NT2/D1 (cell line): Measurements from ENCODE around the gene GFPT1.

Experiments
- DNase-seq: peaks from one replicate; pipeline ENCODE4 v3.0.0-alpha.2; 2011; ENCODE audit warnings: low read depth, low spot score
- H3K27me3 ChIP-seq: 2 replicates; pipeline ENCODE4 v1.6.0; 2011; ENCODE audit warnings: mild to moderate bottlenecking; ENCODE audit not compliant: insufficient read length, insufficient read depth
- H3K36me3 ChIP-seq: 2 replicates; pipeline ENCODE4 v1.6.1; 2011; ENCODE audit warnings: mild to moderate bottlenecking, low read length, mixed read lengths; ENCODE audit not compliant: insufficient read depth, insufficient read length
- H3K4me1 ChIP-seq: 2 replicates; pipeline ENCODE4 v1.5.1; 2011; ENCODE audit not compliant: insufficient read depth, insufficient read length
- H3K4me3 ChIP-seq: 2 replicates; pipeline ENCODE4 v1.5.1; 2011; ENCODE audit warnings: low read depth; ENCODE audit not compliant: insufficient read length
- H3K9ac ChIP-seq: 2 replicates; pipeline ENCODE4 v1.6.0; 2011; ENCODE audit warnings: low read depth; ENCODE audit not compliant: insufficient read length
- H3K9me3 ChIP-seq: 2 replicates; pipeline ENCODE4 v1.5.1; 2011; ENCODE audit warnings: mild to moderate bottlenecking, low read length; ENCODE audit not compliant: insufficient read depth
- SUZ12 ChIP-seq: IDR thresholded peaks from 2 replicates; pipeline ENCODE4 v1.6.1; 2011; ENCODE audit not compliant: insufficient read length, insufficient read depth; ENCODE audit errors: extremely low read depth
- YY1 ChIP-seq: IDR thresholded peaks from 2 replicates; pipeline ENCODE4 v1.6.1; 2011; ENCODE audit not compliant: insufficient read length, insufficient read depth
- ZNF274 ChIP-seq: IDR thresholded peaks from 2 replicates; pipeline ENCODE4 v1.6.1; 2011; ENCODE audit warnings: mild to moderate bottlenecking, low read depth, low read length

Gene GFPT1

GRCh38 chr2:69315160-69315761 is 71.8 kb downstream of the GFPT1 start:
- Histone ChIP-seq H3K27me3 (no peaks in the 10 kb centered on the region), H3K4me3 (no peak overlapping the region), H3K9me3 (0 out of 2 replicates have a peak, but pooled peaks cover 8% of the 10 kb centered on the region), H3K4me1 (no peaks in the 10 kb centered on the region), H3K36me3 (no peaks in the 10 kb centered on the region), H3K9ac (no peak overlapping the region)
- TF ChIP-seq YY1 (no peak), ZNF274 (no peak), SUZ12 (no peak)
- no peak for DNase-seq

GRCh38 chr2:69311024-69311416 is 76.0 kb downstream of the GFPT1 start:
- no peak overlapping the region for H3K9ac ChIP-seq
- DNase-seq, result no peak
- no peak for TF ChIP-seq YY1
- no peak for TF ChIP-seq SUZ12
- no peak for TF ChIP-seq ZNF274
- H3K4me1 ChIP-seq, result no peaks in the 10 kb centered on the region
- H3K9me3 ChIP-seq, result 0 out of 2 replicates have a peak, but pooled peaks cover 8% of the 10 kb centered on the region
- H3K36me3 ChIP-seq, result no peaks in the 10 kb centered on the region
- peaks cover 15% of the 10 kb centered on the region for H3K27me3 ChIP-seq
- no peak overlapping the region for H3K4me3 ChIP-seq

- DNase-seq, result no peak
- H3K4me3 ChIP-seq, result no peak overlapping the region
- TF ChIP-seq YY1, result no peak
- no peak for TF ChIP-seq ZNF274
- TF ChIP-seq SUZ12, result no peak
- no peaks in the 10 kb centered on the region for H3K4me1 ChIP-seq
- H3K36me3 ChIP-seq, result no peaks in the 10 kb centered on the region
- H3K9me3 ChIP-seq, result 0 out of 2 replicates have a peak, but pooled peaks cover 8% of the 10 kb centered on the region
- no peak overlapping the region for H3K9ac ChIP-seq
- peaks cover 21% of the 10 kb centered on the region for H3K27me3 ChIP-seq
Measured at GRCh38 chr2:69310111-69311023, 76.7 kb downstream of the GFPT1 start.

GRCh38 chr2:69309351-69310110 is 77.5 kb downstream of the GFPT1 start:
- H3K4me3 ChIP-seq, result no peak overlapping the region
- no peak overlapping the region for H3K9ac ChIP-seq
- TF ChIP-seq ZNF274 (no peak), YY1 (no peak), SUZ12 (no peak)
- peaks cover 25% of the 10 kb centered on the region for H3K27me3 ChIP-seq
- H3K36me3 ChIP-seq, result no peaks in the 10 kb centered on the region
- no peak for DNase-seq
- 0 out of 2 replicates have a peak, but pooled peaks cover 8% of the 10 kb centered on the region for H3K9me3 ChIP-seq
- H3K4me1 ChIP-seq, result no peaks in the 10 kb centered on the region

- no peak overlapping the region for H3K4me3 ChIP-seq
- H3K27me3 ChIP-seq, result peaks cover 34% of the 10 kb centered on the region
- TF ChIP-seq ZNF274, result no peak
- TF ChIP-seq SUZ12, result no peak
- no peak for TF ChIP-seq YY1
- no peaks in the 10 kb centered on the region for H3K36me3 ChIP-seq
- H3K9me3 ChIP-seq, result peaks cover 15% of the 10 kb centered on the region
- H3K4me1 ChIP-seq, result no peaks in the 10 kb centered on the region
- no peak for DNase-seq
- H3K9ac ChIP-seq, result no peak overlapping the region
Measured at GRCh38 chr2:69308338-69308737, 78.7 kb downstream of the GFPT1 start.

GRCh38 chr2:69307579-69308064 is 79.4 kb downstream of the GFPT1 start:
- Histone ChIP-seq H3K27me3 (peaks cover 34% of the 10 kb centered on the region), H3K36me3 (no peaks in the 10 kb centered on the region), H3K9me3 (peaks cover 8% of the 10 kb centered on the region), H3K4me1 (no peaks in the 10 kb centered on the region), H3K4me3 (no peak overlapping the region), H3K9ac (peak overlapping the region; percentile 89)
- no peak for DNase-seq
- no peak for TF ChIP-seq SUZ12
- TF ChIP-seq ZNF274, result no peak
- TF ChIP-seq YY1, result no peak

GRCh38 chr2:69306822-69307578 is 80.0 kb downstream of the GFPT1 start:
- peaks cover 8% of the 10 kb centered on the region for H3K9me3 ChIP-seq
- TF ChIP-seq YY1 (no peak), ZNF274 (no peak), SUZ12 (no peak)
- H3K9ac ChIP-seq, result peak overlapping the region; percentile 89
- H3K4me3 ChIP-seq, result peak overlapping the region; percentile 61
- no peaks in the 10 kb centered on the region for H3K36me3 ChIP-seq
- no peaks in the 10 kb centered on the region for H3K4me1 ChIP-seq
- DNase-seq, result peak; percentile 78
- peaks cover 34% of the 10 kb centered on the region for H3K27me3 ChIP-seq
